Parathyroid adenoma (tissue), 2 donors: ENCODE results near the gene KIF22.
A peak's percentile ranks its signal among the peaks of the same experiment; 100 is the strongest.
"Not testable (repeated sequence)": the region's sequence is repeated elsewhere in the genome, so short reads cannot be mapped to it uniquely, and the experiment has no call there.

ENCODE experiments used
- H2AFZ ChIP-seq: fragments of 300-600 bp; sonication (generic); one replicate; pipeline ENCODE4 v1.7.0; 2017; ENCODE audit warnings: antibody characterized with exemption, mild to moderate bottlenecking
- H3K27ac ChIP-seq: fragments of 300-600 bp; sonication (generic); one replicate; pipeline ENCODE4 v1.7.0; 2017
- H3K27me3 ChIP-seq: fragments of 300-600 bp; sonication (generic); one replicate; pipeline ENCODE4 v1.7.0; 2017; ENCODE audit warnings: low read length; ENCODE audit not compliant: control insufficient read depth, insufficient read depth
- H3K36me3 ChIP-seq: fragments of 300-600 bp; sonication (generic); one replicate; pipeline ENCODE4 v1.7.0; 2017; ENCODE audit warnings: low read length; ENCODE audit not compliant: control insufficient read depth, insufficient read depth
- H3K4me1 ChIP-seq: fragments of 300-600 bp; sonication (generic); one replicate; pipeline ENCODE4 v1.7.0; 2017; ENCODE audit warnings: control low read depth
- H3K4me2 ChIP-seq: fragments of 300-600 bp; sonication (generic); one replicate; pipeline ENCODE4 v1.7.0; 2017; ENCODE audit warnings: low read length
- H3K4me3 ChIP-seq: fragments of 300-600 bp; sonication (generic); one replicate; pipeline ENCODE4 v1.7.0; 2017; ENCODE audit warnings: low read depth, low read length
- H3K79me2 ChIP-seq: fragments of 300-600 bp; sonication (generic); one replicate; pipeline ENCODE4 v1.7.0; 2017; ENCODE audit warnings: control low read depth
- H3K9ac ChIP-seq: fragments of 300-600 bp; sonication (generic); one replicate; pipeline ENCODE4 v1.7.0; 2017; ENCODE audit warnings: mild to moderate bottlenecking
- H3K9me3 ChIP-seq: fragments of 300-600 bp; sonication (generic); one replicate; pipeline ENCODE4 v1.7.0; 2017; ENCODE audit warnings: low read length; ENCODE audit not compliant: control insufficient read depth
- CTCF ChIP-seq: fragments of 300-600 bp; sonication (generic); IDR thresholded peaks from one replicate; pipeline ENCODE4 v1.7.0; 2017; ENCODE audit warnings: antibody characterized with exemption, mild to moderate bottlenecking
- donor health status: primary hyperparathyroidism.

The KIF22 gene

GRCh38 chr16:29753516-29753915, 37.0 kb upstream of the KIF22 start:
- Histone ChIP-seq H3K4me1 (peaks cover 19% of the 10 kb centered on the region), H3K9ac (no peak overlapping the region), H3K4me2 (no peak overlapping the region), H3K36me3 (no peaks in the 10 kb centered on the region), H3K4me3 (no peak overlapping the region), H3K27me3 (no peaks in the 10 kb centered on the region), H3K79me2 (no peaks in the 10 kb centered on the region), H2AFZ (no peak overlapping the region), H3K9me3 (no peaks in the 10 kb centered on the region), H3K27ac (no peak overlapping the region)
- TF ChIP-seq CTCF, result no peak

- no peak overlapping the region for H3K4me2 ChIP-seq
- H3K36me3 ChIP-seq, result no peaks in the 10 kb centered on the region
- H3K4me1 ChIP-seq, result peaks cover 27% of the 10 kb centered on the region
- peak overlapping the region; percentile 25 for H3K27ac ChIP-seq
- peak overlapping the region; percentile 24 for H2AFZ ChIP-seq
- H3K9me3 ChIP-seq, result no peaks in the 10 kb centered on the region
- H3K9ac ChIP-seq, result no peak overlapping the region
- no peaks in the 10 kb centered on the region for H3K79me2 ChIP-seq
- H3K27me3 ChIP-seq, result no peaks in the 10 kb centered on the region
- no peak for TF ChIP-seq CTCF
- no peak overlapping the region for H3K4me3 ChIP-seq
Measured at GRCh38 chr16:29756654-29757053, 33.9 kb upstream of the KIF22 start.

GRCh38 chr16:29757086-29757485, 33.5 kb upstream of the KIF22 start:
- H2AFZ ChIP-seq, result peak overlapping the region; percentile 74
- H3K36me3 ChIP-seq, result not testable (repeated sequence)
- peaks cover 29% of the 10 kb centered on the region for H3K4me1 ChIP-seq

GRCh38 chr16:29757950-29758466, 32.5 kb upstream of the KIF22 start:
- Histone ChIP-seq H3K4me1 (peaks cover 30% of the 10 kb centered on the region), H3K27me3 (no peaks in the 10 kb centered on the region), H3K4me2 (no peak overlapping the region), H2AFZ (peak overlapping the region; percentile 74), H3K79me2 (no peaks in the 10 kb centered on the region), H3K9me3 (no peaks in the 10 kb centered on the region), H3K36me3 (no peaks in the 10 kb centered on the region), H3K27ac (peak overlapping the region; percentile 63), H3K4me3 (no peak overlapping the region), H3K9ac (no peak overlapping the region)
- TF ChIP-seq CTCF, result no peak

More at GRCh38 chr16:29757086-29757485, 33.5 kb upstream of the KIF22 start:
- H3K4me2 ChIP-seq, H3K27ac ChIP-seq, H3K9ac ChIP-seq, H3K9me3 ChIP-seq, H3K4me3 ChIP-seq, H3K79me2 ChIP-seq, H3K27me3 ChIP-seq: not testable (repeated sequence)

- peak overlapping the region; percentile 85 for H3K27ac ChIP-seq
- no peak overlapping the region for H3K9ac ChIP-seq
Measured at GRCh38 chr16:29760567-29761279, 29.8 kb upstream of the KIF22 start.

GRCh38 chr16:29761280-29761651, 29.3 kb upstream of the KIF22 start:
- H3K9ac ChIP-seq, H3K4me2 ChIP-seq, H3K27me3 ChIP-seq, H3K4me3 ChIP-seq, H3K9me3 ChIP-seq, H3K79me2 ChIP-seq, H3K36me3 ChIP-seq: not testable (repeated sequence)
- H3K4me1 ChIP-seq, result peaks cover 31% of the 10 kb centered on the region
- H2AFZ ChIP-seq, result peak overlapping the region; percentile 65
- H3K27ac ChIP-seq, result peak overlapping the region; percentile 85

More at GRCh38 chr16:29760567-29761279, 29.8 kb upstream of the KIF22 start:
- Histone ChIP-seq H2AFZ (peak overlapping the region; percentile 65), H3K27me3 (no peaks in the 10 kb centered on the region), H3K9me3 (no peaks in the 10 kb centered on the region), H3K36me3 (no peaks in the 10 kb centered on the region), H3K4me3 (no peak overlapping the region), H3K79me2 (no peaks in the 10 kb centered on the region), H3K4me1 (peaks cover 31% of the 10 kb centered on the region), H3K4me2 (peak overlapping the region; percentile 19)
- TF ChIP-seq CTCF, result no peak
